HG03354 (cell line): ENCODE measurements around the gene FGD6.
"Not testable (repeated sequence)": the region's sequence is repeated elsewhere in the genome, so short reads cannot be mapped to it uniquely, and the experiment has no call there.

ENCODE experiments used
- ATAC-seq: cut with Tn5 transposase; IDR thresholded peaks from one replicate; pipeline ENCODE4 v1.9.1; 2021; ENCODE audit warnings: mild to moderate bottlenecking; ENCODE audit not compliant: unreplicated experiment, poor library complexity, severe bottlenecking

The FGD6 gene

DNA sequence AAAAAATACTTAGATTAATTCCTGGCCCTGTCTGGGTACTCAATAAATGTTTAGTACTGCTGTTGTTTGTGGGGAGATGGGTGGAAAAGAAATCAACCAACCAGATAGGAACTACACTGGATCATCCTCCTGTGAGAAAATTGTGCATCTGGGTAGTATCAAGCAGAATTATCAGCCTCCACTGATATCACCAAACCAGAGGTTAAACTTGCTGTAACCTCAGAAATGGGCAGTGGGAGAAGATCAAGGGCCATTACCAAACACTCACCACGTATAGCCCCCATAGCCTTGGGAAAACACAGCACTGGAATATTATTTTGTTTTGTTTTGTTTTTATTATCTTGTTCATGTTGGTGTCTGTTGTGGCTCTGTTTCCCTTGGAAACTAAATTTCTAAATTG is 20.0 kb upstream of the FGD6 start:
- ATAC-seq, result no peak

DNA sequence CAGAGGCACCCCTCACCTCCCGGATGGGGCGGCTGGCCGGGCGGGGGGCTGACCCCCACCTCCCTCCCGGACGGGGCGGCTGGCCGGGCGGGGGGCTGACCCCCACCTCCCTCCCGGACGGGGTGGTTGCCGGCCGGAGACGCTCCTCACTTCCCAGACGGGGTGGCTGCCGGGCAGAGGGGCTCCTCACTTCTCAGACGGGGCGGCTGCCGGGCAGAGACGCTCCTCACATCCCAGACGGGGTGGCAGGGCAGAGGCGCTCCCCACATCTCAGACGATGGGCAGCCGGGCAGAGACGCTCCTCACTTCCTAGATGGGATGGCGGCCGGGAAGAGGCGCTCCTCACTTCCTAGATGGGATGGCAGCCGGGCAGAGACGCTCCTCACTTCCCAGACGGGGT is 18.4 kb upstream of the FGD6 start:
- ATAC-seq, result not testable (repeated sequence)

DNA sequence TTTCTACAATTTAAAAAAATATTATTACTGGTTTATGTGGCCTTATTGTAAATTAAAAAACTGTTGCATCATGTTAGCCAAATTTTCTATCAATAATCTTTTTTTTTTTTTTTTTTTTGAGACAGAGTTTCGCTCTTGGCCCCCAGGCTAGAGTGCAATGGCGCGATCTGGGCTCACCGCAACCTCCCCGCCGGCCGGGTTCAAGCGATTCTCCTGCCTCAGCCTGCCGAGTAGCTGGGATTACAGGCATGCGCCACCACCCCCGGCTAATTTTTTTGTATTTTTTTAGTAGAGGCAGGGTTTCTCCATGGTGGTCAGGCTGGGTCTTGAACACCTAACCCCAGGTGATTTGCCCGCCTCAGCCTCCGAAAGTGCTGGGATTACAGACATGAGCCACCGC is 16.9 kb upstream of the FGD6 start:
- not testable (repeated sequence) for ATAC-seq

DNA sequence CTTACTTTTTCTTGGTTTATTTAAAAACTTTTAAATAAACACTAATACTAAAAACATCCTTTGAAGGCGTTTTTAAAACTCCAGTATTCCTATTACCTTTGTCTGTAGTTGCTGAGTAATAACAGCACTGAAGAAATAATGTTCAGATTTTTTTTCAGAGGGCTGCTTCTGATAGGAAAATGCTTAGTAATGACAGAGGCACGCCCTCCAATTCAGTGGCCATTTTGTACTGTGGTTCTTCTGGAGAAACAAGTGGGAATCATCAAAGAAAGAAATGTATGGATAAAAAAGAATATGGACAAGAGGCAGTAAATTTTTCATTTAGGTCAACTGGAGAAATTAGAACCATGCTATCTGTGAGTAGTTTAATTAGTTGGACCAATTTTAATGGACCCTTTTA is 13.9 kb upstream of the FGD6 start:
- ATAC-seq, result no peak

DNA sequence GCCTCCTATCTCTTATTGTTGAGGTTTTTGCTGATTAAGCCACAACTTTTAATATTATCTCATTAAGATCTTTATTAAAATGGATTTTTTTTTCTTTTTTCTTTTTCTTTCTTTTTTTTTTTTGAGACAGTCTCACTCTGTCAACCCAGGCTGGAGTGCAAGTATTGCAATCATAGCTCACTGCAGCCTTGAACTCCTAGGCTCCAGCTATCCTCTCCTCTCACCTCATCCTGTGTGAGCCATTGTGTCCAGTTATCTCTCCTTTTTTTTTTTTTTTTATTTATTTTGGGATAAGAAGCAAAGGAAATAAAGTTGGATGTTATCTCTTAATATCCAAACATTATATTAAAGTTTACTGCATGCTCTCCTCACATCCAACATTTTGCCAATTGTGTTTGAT is 13.0 kb upstream of the FGD6 start:
- ATAC-seq, result no peak

DNA sequence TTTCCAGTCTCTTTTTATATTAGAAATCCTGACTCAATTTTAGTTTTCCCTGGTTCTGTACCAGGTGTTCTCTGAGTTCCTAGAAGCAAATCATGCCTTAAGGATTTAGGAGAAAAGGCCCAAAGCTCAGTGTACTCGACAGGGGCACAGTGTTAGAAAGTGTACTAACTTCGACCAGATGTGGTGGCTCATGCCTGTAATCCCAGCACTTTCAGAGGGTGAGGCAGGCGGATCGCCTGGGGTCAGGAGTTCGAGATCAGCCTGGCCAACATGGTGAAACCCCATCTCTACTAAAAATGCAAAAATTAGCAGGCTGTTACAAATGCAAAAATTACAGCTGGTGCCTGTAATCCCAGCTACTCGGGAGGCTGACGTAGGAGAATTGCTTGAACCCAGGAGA is 12.4 kb upstream of the FGD6 start:
- ATAC-seq, result no peak

DNA sequence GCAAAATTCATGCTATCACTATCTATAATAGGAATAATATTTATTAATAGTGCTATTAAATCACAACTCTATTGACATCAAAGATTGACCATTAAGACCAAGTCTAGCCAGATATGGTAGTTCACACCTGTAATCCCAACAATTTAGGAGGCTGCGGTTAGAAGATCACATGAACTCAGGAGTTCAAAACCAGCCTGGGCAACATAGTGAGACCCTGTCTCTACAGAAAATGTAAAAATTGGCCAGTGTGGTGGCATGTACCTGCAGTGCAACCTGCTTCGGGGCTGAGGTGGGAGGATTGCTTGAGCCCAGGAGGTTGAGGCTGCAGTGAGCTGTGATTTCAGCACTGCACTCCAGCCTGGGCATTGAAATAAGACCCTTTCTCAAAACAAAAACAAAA is 11.3 kb upstream of the FGD6 start:
- ATAC-seq, result no peak

DNA sequence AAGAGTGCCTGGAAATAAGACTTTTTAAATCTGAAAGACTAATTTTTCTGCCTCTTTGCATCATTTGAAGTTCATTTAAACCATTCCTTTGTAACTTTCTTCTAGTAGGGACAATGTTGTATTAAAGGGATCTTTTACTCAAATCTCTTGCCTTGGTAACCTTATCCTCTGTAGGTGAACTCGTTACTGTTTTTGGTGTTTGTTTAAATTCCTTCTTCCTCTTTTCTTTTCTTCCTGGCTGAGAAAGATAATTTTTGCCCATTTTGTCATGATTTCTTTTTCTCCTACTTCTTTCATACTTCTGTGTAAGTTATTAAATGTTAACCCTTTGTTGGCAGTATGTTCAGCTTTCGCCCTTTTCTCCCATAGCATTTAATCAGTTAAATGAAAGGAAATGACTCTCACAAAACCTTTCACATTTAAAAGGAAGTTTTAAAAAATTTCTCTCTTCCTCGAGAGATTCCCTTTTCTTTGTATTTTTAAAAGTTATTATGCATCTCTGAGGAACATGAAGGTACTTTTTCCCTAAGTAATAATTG is 10.6 kb upstream of the FGD6 start:
- ATAC-seq, result no peak

DNA sequence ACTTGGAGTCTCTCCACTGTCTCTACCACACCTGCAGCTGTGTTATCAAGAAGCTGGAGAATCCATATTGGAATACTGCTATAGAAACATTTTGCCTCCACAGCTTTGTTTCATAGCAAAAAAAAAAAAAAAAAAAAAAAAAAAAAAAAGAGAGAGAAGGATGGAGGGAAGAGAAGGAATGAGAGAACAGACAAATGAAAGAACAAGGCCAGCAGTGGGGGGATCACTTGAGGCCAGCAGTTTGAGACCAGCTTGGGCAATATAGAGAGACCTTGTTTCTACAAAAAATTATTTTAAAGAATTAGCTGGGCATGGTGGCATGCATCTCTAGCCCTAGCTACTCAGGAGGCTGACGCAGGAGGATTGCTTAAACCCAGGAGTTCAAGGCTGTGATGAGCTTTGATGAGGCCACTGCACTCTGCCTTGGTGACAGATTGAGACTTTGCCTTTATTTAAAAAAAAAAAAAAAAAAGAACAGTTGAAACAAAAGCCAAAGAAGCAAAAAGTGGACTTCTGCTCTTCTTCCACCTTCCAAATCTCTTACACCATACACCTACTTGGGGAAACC is 8.5 kb upstream of the FGD6 start:
- ATAC-seq, result no peak

DNA sequence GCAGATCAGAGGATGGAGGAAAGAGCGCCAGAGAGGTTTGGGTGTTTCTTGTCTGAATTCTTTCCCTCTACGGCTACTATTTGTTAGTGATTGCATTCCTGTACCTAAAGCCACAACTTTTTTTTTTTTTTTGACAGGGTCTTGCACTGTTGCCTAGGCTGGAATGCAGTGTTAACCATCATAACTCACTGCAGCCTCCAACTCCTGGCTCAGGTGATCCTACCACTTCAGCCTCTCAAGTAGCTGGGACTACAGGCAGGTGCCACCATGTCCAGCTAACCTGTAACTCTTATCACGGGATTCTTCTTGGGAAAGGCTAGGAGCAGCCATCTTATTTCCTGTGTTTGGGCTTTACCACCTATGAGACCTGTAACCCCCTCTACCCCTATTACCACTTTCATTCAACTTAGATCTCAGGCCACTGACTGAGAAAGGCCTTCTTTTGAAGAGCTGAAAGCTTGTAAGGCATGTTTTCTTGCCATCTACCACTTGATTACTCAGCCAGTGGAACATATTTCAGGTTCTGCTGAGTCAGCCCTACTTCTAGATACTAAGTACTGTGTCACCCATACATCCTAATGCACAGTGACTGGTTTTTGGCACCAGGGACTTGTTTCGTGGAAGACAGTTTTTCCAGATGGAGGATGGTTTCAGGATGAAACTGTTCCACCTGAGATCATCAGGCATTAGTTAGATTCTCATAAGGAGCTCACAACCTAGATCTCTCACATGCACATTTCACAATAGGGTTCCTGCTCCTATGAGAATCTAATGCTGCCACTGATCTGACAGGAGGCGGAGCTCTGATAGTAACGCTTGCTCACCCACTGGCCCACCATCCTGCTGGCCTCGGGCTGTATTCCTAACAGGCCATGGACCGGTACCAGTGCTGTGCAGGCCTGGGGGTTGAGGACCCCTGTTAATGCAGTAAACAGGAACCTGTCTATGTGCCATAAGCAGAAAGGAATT is 7.2 kb upstream of the FGD6 start:
- no peak for ATAC-seq

DNA sequence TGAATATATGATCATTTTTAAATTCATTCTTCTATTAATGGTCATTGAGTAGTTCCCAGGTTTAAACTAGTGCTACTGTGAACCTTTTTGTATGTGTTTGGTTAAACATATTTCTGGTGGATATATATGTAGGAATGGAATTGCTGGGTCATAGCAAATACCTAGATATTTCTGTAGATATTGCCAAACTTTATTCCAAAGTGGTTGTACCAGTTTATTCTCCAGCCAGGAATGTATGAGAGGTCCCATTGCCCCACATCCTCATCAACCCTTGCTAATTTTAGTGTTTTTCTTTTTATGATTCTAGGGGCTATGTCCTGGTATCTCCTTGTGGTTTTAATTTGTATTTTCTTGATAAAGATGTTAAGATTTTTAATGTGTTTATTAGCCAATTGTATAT is 3.5 kb upstream of the FGD6 start:
- ATAC-seq, result no peak

DNA sequence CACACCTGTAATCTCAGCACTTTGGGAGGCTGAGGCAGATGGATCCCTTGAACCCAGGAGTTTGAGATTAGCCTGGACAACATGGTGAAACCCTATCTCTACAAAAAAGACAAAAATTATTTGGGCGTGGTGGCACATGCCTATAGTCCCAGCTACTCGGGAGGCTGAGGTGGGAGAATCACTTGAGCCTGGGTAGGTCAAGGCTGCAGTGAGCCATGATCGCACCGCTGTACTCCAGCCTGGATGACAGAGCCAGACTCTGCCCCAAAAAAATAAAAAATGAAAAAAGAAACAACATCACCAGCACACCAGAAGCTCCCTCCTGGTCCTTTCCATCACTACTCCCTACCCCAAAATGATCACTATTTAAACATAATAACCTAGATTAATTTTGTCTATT is 2.9 kb upstream of the FGD6 start:
- ATAC-seq, result no peak

DNA sequence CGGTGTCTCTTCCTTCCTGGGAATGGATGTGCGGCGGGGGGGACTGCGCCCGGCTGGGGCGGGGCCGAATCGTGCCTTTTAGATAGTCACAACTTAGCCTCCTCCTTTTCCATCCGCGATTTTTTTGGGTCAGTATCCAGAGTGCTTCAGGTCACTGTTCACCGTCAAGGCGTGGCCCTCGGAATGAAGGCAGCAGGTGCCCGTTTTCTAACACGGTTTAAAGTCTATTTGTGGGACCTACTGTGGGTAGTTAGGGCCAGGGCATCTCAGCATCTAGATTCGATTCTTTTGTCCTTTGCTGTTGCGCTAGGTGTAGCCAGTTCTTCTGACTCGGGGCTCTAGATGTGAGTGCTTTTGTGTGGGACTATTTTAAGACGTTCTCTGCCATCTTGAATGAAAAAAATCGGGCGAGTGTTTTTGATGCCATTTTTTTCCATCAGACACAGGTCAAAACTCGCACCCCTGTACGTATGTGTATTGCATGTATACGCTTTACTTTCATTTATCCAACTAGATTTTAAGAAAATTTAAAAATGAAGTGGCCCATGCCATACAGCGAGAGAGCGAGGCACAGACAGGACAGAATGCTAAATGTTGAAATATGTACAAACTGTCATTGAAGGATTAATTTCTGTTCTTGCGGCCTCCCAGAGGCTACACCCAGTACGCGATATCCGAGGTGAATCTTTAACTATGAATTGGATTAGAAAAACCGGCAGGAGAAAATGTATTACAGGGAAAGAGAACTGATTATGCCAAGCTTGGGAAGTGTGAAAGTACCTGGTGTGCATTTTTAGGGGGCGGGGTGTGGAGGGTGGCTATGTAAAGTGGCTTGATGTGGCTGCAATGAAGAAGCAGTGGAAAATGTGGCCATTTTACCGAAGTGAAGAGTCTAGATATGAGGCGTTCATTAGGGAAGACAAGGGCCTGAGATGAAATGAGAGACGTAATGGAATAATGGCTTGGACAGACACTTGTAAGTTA is 1.2 kb upstream of the FGD6 start:
- peak; percentile 16 for ATAC-seq

DNA sequence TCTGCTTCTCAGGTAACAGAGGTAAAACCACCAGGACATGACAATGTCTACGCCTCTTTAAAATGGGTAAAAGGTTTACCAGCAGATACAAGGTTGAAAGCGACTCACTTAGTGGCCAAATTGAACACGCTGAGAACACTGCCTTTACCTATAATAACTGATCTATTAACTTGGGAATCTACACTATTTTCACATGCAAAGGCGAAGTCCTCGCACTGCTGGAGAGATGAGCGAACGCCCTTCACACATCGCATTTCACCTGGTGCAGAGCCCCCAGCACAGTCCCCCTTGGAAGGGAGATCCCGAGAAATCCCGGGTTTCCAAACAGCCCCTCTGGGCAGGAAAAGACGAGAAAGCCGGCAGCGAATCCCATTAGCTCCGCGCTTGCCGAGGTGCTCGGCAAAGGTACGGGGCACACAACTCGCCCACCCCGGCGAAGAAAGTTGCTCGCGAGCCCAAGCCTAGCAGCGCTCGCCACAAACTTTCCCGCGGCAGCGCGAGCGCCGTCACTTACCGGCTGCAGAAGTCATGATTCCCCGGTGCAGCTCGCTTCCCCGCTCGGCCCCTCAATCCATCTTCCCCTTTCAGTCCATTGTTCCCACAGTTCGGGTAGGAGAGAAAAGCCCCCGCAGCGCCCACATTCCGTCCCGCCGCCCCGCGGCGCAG is 423 bp downstream of the FGD6 start:
- ATAC-seq, result peak; percentile 31

DNA sequence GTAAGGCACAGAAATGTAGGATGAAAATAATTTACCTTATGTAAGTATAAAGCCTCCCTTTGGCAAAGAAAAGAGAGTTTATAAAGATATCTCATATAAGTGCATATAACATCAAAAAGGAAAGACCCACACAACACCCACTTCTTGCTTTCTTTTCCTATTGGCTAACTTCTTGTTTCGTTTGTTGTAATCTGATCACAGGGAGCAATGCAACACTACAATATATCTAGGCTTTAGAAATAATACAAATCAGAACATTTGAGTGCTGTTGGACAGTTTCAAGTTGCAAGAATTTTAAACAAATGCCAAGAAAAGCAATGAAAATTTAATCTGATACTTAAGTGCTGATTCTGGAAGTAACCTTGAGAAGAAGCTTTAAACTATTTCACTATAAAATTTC is 1.3 kb downstream of the FGD6 start:
- no peak for ATAC-seq

DNA sequence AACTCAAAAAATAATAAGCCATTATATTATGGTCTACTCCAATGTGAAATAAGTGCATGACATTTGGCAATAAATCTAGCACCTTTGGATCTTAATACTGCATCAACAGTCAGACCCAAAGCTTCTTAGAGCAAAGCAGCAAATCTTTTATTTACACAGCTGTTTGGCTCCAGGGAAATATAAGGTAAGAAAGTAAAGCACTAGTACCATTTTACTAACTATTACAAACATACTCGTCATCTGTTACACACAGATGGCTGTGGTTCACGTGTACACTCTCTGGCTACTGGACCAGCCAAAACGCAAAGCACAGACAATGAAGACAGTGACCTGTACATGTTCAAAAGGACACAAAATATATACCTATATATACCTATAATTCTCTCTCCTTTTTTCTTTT is 2.8 kb downstream of the FGD6 start:
- ATAC-seq, result no peak

DNA sequence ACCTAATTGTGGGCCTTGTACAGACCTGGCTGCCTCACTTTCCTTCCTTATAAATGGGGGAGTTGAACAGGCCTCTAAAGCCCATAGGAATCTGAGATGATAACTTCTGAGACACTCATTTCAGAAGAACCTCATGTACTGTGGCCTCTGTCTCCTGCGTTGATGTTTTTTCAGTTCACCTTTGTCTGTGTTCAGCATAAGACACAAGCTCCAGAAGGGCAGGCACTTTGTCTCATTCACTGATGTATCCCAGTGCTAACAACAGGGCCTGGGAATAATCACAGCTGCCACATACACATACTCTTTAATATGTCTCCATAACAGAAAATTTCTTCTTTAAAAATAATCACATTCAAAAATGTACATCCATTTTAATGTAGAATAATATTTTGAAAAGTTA is 3.3 kb downstream of the FGD6 start:
- no peak for ATAC-seq

DNA sequence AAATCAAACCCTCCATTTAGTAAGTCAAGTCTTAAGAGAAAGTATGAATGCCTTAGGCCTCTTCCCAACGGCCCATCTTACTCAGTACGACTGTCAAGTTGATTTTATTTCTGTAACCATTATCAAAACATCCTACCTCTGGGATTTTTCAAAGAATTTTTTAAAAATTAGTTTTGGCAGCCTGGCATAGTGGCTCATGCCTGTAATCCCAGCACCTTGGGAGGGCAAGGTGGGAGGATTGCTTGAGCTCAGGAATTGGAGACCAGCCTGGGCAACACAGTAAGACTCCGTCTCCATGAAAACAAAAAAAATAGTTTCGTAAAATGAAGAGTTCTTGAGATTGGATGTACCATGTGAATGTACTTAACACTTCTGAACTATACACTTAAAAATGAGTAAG is 4.1 kb downstream of the FGD6 start:
- ATAC-seq, result no peak

DNA sequence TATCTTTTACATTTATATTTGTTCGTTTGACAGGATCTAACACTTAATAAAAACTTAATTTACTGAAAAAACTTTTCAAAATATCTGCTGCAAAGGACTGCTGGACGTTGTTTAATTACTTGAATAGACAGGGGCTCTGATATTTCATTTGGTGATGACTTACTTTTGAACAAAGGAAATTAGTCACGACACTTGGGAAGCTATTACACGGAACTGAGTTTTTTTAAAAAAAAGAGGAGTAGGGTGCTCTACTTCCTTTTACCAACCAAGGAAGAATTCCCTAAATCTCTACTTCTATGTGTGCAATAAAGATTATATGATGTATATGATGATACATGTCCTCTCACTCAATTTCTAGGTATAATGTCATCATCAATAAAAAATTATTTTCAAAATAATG is 4.7 kb downstream of the FGD6 start:
- ATAC-seq, result no peak

DNA sequence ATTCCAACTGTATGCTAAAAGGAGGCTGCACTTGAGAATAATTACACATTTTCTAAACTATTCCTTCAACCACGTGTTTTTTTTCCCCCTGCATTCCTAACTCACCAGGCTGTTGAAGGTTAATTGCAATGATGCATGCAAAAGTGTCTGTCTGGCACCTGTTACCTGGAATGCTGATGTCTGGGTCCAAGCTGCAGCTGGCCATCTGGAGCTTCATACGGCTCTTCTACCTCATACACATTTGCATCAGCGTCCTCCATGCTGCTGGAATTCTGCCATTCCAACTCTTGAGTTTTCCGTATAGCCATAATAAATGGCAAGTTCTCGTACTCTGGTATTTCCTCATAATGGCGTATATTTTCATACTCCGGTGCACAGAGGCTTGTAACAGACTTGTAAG is 8.6 kb downstream of the FGD6 start:
- no peak for ATAC-seq
